ENCODE results near the gene VPS35.

The VPS35 gene

DNA sequence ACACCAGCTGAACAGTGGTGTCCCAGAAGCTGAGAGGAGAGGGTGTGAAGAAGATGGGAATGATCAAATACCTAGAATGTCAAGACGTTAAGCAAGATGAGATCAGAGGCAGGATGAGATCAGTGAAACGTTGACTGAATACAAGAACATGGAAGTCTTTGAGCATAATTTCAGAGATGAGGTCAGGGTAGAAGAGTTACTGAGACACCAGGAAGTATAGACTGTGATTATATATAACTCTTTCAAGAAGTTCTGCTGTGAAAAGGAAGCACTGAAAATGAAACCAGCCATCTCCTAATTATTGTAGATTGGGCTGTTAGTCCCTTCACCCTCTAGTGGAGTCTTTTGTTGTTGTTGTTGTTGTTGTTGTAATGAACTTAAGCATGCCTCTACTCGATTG is 76.9 kb downstream of the VPS35 start:
- DNase-seq (ENCODE audit: low spot score): no peak

DNA sequence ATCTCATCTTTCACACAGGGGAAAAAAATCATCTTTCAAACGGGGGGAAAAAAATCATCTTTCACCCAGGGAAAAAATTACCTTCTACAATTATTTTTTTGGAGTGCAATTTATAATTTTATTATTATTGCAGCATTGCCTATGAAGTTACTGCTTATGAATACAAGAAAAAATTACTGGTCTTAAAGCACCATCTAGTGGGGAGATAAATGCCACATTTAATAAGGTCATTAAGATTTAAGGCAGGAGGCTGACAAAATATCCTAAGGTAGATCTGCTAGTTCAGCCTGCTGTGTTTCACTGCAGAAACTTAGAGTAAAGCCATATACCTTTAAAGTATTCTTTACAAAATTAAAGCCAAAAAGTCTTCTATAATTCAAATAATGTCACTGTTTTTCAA is 81.4 kb downstream of the VPS35 start:
- DNase-seq (ENCODE audit: low spot score): no peak

DNA sequence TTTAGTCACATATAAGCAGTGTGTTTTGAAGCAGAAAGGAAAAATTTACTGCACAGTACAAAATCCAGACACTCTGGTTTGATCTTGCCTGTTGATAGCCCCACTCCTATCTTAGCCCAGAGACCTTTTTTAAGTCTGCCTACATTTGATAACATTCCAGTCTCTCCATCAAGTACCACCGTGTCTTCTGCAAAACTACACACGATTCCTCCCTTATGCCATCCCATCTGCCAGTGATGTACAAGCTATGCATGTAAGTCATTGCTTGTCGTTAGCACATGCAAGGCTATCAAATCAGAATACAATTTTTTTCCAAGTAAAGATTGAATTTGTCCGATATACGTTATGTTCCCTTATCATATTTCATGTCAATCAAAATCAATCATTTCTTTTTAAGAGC is 82.7 kb downstream of the VPS35 start:
- DNase-seq (ENCODE audit: low spot score): no peak

Measured in iPS-NIHi11 (cell line).